Kidney glomerular epithelial cell (primary cell): ENCODE data around the gene CTSC.
A peak's percentile ranks its signal among the peaks of the same experiment; 100 is the strongest.

Experiments used
- DNase-seq: peaks from one replicate; lab custom pipeline; 2025; lab: John Stamatoyannopoulos, UW

The CTSC gene

GRCh38 chr11:88337181-88337986 is at the start of gene CTSC:
Gene CTSC, minus strand, starts transcription at chr11:88337736. Its CDS starts 64 bp downstream, at chr11:88337672.
- DNase-seq, result peak; percentile 83

GRCh38 chr11:88384669-88385005 is 47.1 kb upstream of the CTSC start:
- DNase-seq, result peak; percentile 99

GRCh38 chr11:88384004-88384668 is 46.6 kb upstream of the CTSC start:
- peak; percentile 99 for DNase-seq

GRCh38 chr11:88383447-88383846 is 45.9 kb upstream of the CTSC start:
- peak; percentile 68 for DNase-seq

GRCh38 chr11:88379130-88379529 is 41.6 kb upstream of the CTSC start:
- DNase-seq, result no peak

GRCh38 chr11:88378422-88379066 is 41.0 kb upstream of the CTSC start:
- no peak for DNase-seq

GRCh38 chr11:88377646-88378045 is 40.1 kb upstream of the CTSC start:
- no peak for DNase-seq

- peak; percentile 78 for DNase-seq
Observed at GRCh38 chr11:88377144-88377543, 39.6 kb upstream of the CTSC start.

GRCh38 chr11:88375927-88376470 is 38.5 kb upstream of the CTSC start:
- DNase-seq, result no peak

GRCh38 chr11:88370782-88371181 is 33.2 kb upstream of the CTSC start:
- no peak for DNase-seq

GRCh38 chr11:88367310-88367709 is 29.8 kb upstream of the CTSC start:
- DNase-seq, result no peak

GRCh38 chr11:88363648-88364065 is 26.1 kb upstream of the CTSC start:
- DNase-seq, result no peak

- DNase-seq, result no peak
Observed at GRCh38 chr11:88363004-88363403, 25.5 kb upstream of the CTSC start.

- no peak for DNase-seq
Observed at GRCh38 chr11:88360141-88360540, 22.6 kb upstream of the CTSC start.

GRCh38 chr11:88359541-88359940 is 22.0 kb upstream of the CTSC start:
- no peak for DNase-seq

- DNase-seq, result no peak
Observed at GRCh38 chr11:88359114-88359513, 21.6 kb upstream of the CTSC start.

GRCh38 chr11:88358040-88358431 is 20.5 kb upstream of the CTSC start:
- no peak for DNase-seq

- peak; percentile 53 for DNase-seq
Observed at GRCh38 chr11:88357323-88358039, 19.9 kb upstream of the CTSC start.

- no peak for DNase-seq
Observed at GRCh38 chr11:88355887-88356286, 18.4 kb upstream of the CTSC start.

GRCh38 chr11:88354912-88355311 is 17.4 kb upstream of the CTSC start:
- no peak for DNase-seq

GRCh38 chr11:88353835-88354496 is 16.4 kb upstream of the CTSC start:
- no peak for DNase-seq

GRCh38 chr11:88353386-88353785 is 15.8 kb upstream of the CTSC start:
- DNase-seq, result no peak
